NCI-H526 (cell line): ENCODE data around the gene NMB.
"Not testable (repeated sequence)": the region's sequence is repeated elsewhere in the genome, so short reads cannot be mapped to it uniquely, and the experiment has no call there.

Source experiments
- DNase-seq, 2 experiments: peaks; one replicate each; lab custom pipeline; 2025; lab: John Stamatoyannopoulos, UW

NMB gene

DNA sequence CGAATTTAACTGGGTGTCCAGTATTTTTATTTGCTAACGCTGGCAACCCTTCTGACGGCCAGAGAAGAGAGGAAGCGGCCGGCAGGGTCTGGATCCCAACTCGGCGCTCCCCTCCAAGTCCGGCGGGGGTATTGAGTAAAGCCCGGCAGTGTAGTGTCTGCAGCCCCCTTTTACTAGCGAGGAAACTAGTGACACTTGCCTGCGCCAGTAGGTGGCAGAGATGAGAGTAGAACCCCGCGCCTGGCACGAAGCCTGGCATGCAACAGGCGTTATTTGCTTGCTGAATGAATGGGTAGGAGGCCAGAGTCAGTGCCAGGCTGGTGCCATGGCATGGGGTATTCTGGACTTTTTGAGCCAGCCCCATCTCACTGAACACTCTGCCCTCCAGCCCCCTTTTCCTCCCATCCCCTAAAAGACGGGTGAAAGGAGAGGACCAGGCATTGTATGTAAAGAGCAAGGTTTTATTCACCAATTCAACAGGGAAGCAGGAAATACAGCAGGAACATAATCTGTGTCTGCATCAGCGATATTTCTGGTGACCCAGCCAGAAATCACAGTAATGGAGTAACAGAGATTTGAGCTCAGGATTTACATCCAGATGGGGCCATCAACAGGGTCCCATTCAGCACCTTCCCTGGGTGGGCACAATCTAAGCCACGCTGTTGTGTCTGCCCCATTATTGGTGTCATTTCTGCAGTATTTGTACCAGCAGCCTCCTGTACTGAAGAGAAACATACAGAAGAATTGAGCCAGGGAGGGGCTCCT lies 3.1 kb downstream of the NMB start:
- DNase-seq, result peak; percentile 42 to 87

DNA sequence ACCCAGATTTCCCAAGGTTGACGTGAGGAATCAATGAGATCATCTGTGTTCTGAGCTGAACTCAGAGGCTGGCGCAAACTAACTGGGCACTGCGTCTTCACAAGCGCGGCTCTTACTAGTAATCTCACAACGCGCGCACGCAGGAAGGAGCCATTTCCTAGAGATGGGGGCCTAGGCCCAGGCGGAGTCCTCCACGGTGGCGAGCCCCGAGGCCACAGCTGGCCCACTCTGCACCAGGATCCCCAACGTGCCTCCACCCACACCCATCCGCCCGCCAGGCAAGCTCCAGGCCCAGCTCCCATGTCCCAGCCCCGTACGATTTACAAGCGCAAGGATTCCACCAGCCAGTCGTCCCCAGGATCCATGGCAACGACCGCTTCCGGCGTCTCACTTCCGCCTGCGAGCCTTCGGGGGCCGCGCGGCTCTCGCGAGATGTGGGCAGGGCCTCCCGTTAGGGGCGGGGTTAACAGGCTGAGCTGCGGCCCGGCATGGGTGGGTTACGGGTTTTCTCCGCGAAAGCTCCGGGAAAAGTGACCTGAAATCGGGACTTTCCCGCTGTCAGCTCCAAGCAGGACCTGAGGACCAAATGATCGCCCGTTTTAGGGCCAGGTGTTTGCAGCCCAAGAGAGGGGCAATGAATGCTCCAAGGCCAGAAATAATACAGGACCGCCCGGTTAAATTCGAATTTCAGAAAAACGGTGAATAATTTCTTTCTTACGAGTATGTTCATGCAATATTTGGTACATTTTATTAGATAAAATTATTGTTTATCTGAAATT lies 3.9 kb downstream of the NMB start, which contains the start of gene WDR73:
Gene WDR73 (minus strand): TSS at position 374 of the 779 bp plus-strand sequence. CDS start 9 bp downstream, at position 365.
- peak; percentile 85 to 97 for DNase-seq

DNA sequence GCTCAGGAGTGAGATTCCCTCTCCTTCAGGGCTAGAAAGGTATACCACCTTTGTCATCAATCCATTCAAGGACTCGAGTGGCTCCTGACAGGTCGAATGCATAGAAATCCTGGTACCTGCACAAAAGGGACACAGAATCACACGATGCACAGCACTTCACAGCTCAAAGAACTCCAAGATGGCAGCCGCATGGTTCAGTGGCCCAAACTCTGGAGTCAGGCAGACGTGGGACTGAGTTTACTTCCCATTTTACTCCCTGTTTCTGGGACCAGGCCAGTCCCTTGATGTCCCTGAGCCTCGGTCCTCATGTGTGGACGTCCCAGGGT lies 4.5 kb downstream of the NMB start:
- DNase-seq, result no peak

DNA sequence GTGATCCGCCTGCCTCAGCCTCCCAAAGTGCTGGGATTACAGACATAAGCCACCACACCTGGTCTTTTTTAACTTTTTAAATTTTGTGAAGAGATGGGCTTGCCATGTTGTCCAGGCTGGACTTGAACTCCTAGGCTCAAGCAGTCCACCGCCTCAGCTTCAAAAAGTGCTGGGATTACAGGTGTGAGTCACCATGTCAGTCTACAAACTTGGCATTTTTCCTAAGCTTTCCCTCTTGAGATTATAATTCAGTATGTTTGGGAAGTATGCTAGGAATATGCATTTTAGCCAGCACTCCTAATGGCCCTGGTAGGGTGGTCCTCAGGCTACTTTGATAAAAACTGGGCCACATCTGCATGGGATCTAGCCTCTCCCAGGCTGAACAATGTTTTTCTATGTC lies 8.3 kb downstream of the NMB start:
- DNase-seq, result no peak

- no peak for DNase-seq
Measured at GRCh38 chr15:84648539-84648938, 9.5 kb downstream of the NMB start.

DNA sequence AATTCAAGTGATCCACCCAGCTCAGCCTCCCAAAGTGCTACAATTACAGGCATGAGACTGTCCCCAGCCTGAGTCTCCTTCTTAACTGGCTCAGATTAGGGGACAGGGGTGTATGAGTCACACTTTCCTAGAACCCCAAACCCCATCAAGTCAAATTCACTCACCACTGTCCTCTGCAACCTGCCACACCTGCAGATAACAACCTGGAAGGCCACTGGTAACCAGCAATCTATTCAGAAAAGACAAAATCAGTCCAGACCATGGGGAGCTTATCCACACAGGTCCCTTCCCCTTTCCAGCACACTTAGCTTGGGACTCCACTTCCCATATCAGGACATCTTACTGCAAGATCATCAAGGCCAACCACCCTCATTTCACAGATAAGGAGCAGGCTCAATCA lies 10.3 kb downstream of the NMB start:
- DNase-seq, result no peak

DNA sequence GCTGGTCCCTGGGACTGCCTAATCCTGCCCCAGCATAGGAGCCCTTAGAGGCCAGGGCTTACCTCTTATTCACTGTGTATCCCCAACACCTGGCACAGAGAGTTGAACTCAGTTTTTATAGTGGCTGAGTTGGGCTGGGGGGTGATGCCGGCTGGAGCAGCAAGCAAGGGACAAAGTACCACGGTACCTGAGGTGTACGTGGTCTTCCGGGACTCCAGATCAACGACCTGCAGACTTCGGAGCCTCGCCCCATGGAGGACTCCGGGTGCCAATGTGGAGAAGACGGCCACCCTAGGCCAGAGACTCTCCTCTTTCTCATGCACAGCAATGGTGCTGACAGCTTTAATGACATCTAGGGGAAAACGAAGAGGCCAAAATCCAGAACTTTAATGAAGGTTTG lies 12.0 kb downstream of the NMB start:
- no peak for DNase-seq

GRCh38 chr15:84645496-84645895 lies 12.5 kb downstream of the NMB start:
- DNase-seq, result no peak

DNA sequence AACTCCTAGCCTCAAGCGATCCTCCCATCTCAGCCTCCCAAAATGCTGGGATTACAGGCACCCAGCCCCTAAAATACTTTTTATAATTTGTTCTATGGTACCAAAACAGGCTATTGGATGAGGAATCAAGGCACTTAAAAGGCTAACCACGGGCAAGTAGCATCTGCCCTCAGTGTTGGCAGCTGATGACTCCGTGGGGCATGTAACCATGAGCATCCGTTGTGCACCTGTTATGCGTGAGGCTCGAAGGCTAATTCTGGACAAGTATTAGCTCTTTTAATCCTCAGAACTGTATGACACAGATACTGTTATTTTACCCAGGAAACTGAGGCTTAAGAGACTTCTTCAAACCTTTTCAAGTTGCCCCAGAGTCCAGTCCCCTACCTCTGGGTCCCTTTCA lies 14.2 kb downstream of the NMB start:
- no peak for DNase-seq

- DNase-seq, result not testable (repeated sequence)
Measured at GRCh38 chr15:84642640-84643039, 15.4 kb downstream of the NMB start.

GRCh38 chr15:84641871-84642270 lies 16.1 kb downstream of the NMB start:
- not testable (repeated sequence) for DNase-seq

GRCh38 chr15:84638103-84638502 lies 19.9 kb downstream of the NMB start:
- peak in 1 of 2 experiments; percentile 18 for DNase-seq

DNA sequence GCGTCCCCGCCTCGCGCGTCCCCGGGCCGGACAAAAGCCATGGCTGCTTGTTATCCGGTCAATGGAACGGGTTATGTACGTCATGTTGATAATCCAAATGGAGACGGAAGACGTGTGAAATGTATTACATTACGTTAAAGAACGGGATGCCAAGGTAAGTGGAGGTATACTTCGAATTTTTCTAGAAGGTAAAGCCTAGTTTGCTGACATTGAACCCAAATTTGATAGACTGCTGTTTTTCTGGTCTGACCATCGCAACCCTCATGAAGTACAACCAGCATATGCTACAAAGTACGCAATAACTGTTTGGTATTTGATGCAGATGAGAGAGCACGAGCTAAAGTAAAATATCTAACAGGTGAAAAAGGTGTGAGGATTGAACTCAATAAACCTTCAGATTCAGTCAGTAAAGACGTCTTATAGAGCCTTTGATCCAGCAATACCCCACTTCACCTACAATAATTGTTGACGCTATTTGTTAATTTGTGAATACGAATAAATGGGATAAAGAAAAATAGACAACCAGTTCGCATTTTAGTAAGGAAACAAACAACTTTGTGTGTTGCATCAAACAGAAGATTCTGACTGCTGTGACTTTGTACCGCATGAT lies 23.7 kb downstream of the NMB start:
- peak in 1 of 2 experiments; percentile 34 for DNase-seq

- DNase-seq, result peak; percentile 22 to 91
Measured at GRCh38 chr15:84633311-84634227, 24.4 kb downstream of the NMB start.

DNA sequence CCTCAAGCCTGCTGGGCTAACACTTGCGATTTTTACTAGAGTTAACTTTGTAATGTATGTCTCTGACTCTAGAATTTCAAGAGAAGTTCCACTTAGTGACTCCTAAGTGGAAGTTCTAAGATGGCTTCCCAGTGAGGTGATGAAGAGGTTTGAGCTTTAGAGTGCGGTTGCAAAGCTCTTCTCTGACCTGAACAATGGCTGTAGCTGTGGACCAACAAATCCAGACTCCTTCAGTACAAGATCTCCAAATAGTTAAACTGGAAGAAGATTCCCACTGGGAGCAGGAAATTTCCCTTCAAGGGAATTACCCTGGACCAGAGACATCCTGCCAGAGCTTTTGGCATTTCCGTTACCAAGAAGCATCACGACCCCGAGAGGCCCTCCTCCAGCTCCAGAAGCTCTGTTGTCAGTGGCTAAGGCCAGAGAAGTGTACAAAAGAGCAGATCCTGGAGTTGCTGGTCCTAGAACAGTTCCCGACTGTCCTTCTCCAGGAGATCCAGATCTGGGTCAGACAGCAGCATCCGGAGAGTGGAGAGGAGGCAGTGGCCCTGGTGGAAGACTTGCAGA lies 26.2 kb downstream of the NMB start:
- DNase-seq, result peak in 1 of 2 experiments; percentile 18

DNA sequence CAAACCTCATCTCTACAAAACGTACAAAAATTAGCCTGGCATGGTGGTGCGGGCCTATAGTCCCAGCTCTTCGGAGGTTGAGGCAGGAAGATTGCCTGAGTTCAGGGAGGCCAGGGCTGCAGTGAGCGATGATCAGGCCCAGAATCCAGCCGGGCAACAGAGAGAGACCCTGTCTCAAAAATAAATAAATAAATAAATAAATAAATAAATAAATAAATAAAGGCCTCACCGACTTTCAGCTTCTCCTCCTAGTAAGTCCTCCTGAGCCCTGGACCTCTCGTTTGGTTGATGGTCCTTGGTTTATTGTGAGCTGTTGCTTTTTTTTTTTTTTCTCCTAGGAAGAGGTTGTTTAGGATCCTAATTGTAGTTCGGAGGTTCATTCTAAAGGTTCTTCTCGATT lies 29.0 kb downstream of the NMB start:
- DNase-seq, result no peak

GRCh38 chr15:84625123-84625522 lies 32.9 kb downstream of the NMB start:
- DNase-seq, result no peak

GRCh38 chr15:84624359-84624758 lies 33.6 kb downstream of the NMB start:
- DNase-seq, result no peak

- DNase-seq, result no peak
Measured at GRCh38 chr15:84621358-84621979, 36.5 kb downstream of the NMB start.

GRCh38 chr15:84620626-84621025 lies 37.4 kb downstream of the NMB start:
- no peak for DNase-seq

DNA sequence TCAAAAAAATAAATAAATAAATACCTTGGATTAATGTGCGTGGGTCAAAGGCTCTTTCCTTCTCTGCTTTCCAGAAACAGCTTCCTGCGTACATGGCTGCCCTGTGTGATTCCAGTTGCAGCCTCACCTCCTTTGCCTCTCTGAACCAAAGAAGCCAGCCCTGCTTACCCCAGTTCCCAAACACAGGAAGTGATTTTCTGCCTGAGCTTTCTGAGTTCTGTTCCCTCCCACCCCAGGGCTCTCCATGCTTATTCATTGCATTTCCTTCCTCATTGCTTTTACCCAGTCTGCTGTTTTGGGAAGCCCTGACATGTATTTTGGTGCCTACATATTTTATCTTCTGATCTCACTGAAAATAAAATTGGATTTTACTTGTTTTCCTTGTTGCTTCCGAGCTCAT lies 41.8 kb downstream of the NMB start:
- DNase-seq, result no peak
